Small intestine (tissue), 7 donors: ENCODE measurements around the gene SOX8. TPM values are rescaled to one million over a fixed set of nuclear protein-coding genes. Genes with fewer than 3 reads are reported as not detected.

Experiments used
- DNase-seq, 2 donors: peaks; one replicate each; pipeline versions ENCODE4 v3.0.0 to v3.0.0-alpha.2; 2013
- FAIRE-seq: peaks from 2 replicates; lab custom pipeline; 2012; peaks lifted over from hg19 to GRCh38; lab: Jason Lieb, UNC
- H3K27ac ChIP-seq, 3 donors: one replicate each; pipeline ENCODE4 v1.5.1; 2013; ENCODE audit warnings: low read length in 2 of 3, mild to moderate bottlenecking in 2 of 3, control low read depth in 1 of 3, inconsistent platforms in 1 of 3, low read depth in 1 of 3, moderate library complexity in 1 of 3
- H3K27me3 ChIP-seq, 3 donors: one replicate each; pipeline ENCODE4 v1.6.1; 2013; ENCODE audit warnings: low read length in 3 of 3, inconsistent platforms in 1 of 3; ENCODE audit not compliant: control insufficient read depth in 3 of 3, insufficient read depth in 3 of 3
- H3K36me3 ChIP-seq, 3 donors: one replicate each; pipeline ENCODE4 v1.6.1; 2013; ENCODE audit warnings: low read length in 3 of 3, inconsistent platforms in 1 of 3, low read depth in 1 of 3, mild to moderate bottlenecking in 1 of 3, moderate library complexity in 1 of 3; ENCODE audit not compliant: control insufficient read depth in 3 of 3, insufficient read depth in 2 of 3
- H3K4me1 ChIP-seq, 3 donors: one replicate each; pipeline ENCODE4 v1.6.1; 2013; ENCODE audit warnings: low read length in 2 of 3, inconsistent platforms in 1 of 3, low read depth in 1 of 3, mild to moderate bottlenecking in 1 of 3, moderate library complexity in 1 of 3; ENCODE audit not compliant: control insufficient read depth in 3 of 3, insufficient read depth in 2 of 3
- H3K4me3 ChIP-seq, 3 donors: one replicate each; pipeline ENCODE4 v1.5.1; 2013; ENCODE audit warnings: low read length in 3 of 3, control low read depth in 1 of 3, inconsistent platforms in 1 of 3, low read depth in 1 of 3, mild to moderate bottlenecking in 1 of 3, moderate library complexity in 1 of 3
- H3K9me3 ChIP-seq, 2 donors: one replicate each; pipeline ENCODE4 v1.6.1; 2013; ENCODE audit warnings: low read depth in 1 of 2, low read length in 1 of 2; ENCODE audit not compliant: control insufficient read depth in 2 of 2, insufficient read depth in 1 of 2
- WGBS, 3 donors: extraction: QIAGEN DNeasy Blood & Tissue Kit; methylation state at CpG; one replicate each; pipeline ENCODE4 v1.1.7; 2013; 5-methylcytosine and 5-hydroxymethylcytosine counted together
- polyA plus RNA-seq, 4 donors: library from polyadenylated mRNA; stranded (reverse) in 3 of 4; unstranded in 1 of 4; fragments of 200-250 nt in 3 of 4; fragments of 120-200 nt in 1 of 4; gene quantifications; one replicate each; pipeline versions ENCODE4 v1.2.1 to v1.2.3, GENCODE V29; 2013
- donor health status: healthy with polysubstance abuse.
- donor health status: control.
- donor health status: control.
- donor health status: Bipolar disorder and iron deficiency.
- donor health status: healthy.

The SOX8 gene
- polyA plus RNA-seq, 4 donors: 0.27 to 2.1 (median 1.0) TPM; not detected in 1

- no peaks in the 10 kb centered on the region for H3K4me1 ChIP-seq
- 75 to 90% (median 82%) methylated on average over 11 of the region's 11 CpGs for WGBS, 3 donors
- H3K4me3 ChIP-seq: no peak overlapping the region
- no peak overlapping the region for H3K27ac ChIP-seq
- FAIRE-seq (no peak), DNase-seq (no peak)
- no peaks in the 10 kb centered on the region for H3K9me3 ChIP-seq
- H3K27me3 ChIP-seq: peaks cover 0 to 4% (median 0%) of the 10 kb centered on the region in 3 donors
- H3K36me3 ChIP-seq: no peaks in the 10 kb centered on the region
Observed at GRCh38 chr16:1005286-1005685, 23.7 kb downstream of the SOX8 start.

GRCh38 chr16:1006781-1007180 is 25.2 kb downstream of the SOX8 start:
- H3K27me3 ChIP-seq: peaks cover 0 to 4% (median 0%) of the 10 kb centered on the region in 3 donors
- 89% methylated on average over 25 of the region's 25 CpGs for WGBS, 3 donors
- no peak overlapping the region for H3K4me3 ChIP-seq
- no peaks in the 10 kb centered on the region for H3K36me3 ChIP-seq
- no peaks in the 10 kb centered on the region for H3K4me1 ChIP-seq
- no peaks in the 10 kb centered on the region for H3K9me3 ChIP-seq
- FAIRE-seq (no peak), DNase-seq (no peak)
- no peak overlapping the region for H3K27ac ChIP-seq

- Histone ChIP-seq H3K36me3 (no peaks in the 10 kb centered on the region), H3K4me3 (no peak overlapping the region), H3K4me1 (no peaks in the 10 kb centered on the region), H3K9me3 (no peaks in the 10 kb centered on the region), H3K27ac (no peak overlapping the region), H3K27me3 (peaks cover 0 to 4% (median 0%) of the 10 kb centered on the region in 3 donors)
- DNase-seq: no peak
- no peak for FAIRE-seq
- 45 to 73% (median 58%) methylated on average over 13 to 16 of the region's 16 CpGs for WGBS, 3 donors
Observed at GRCh38 chr16:1007284-1007850, 25.8 kb downstream of the SOX8 start.

GRCh38 chr16:1008085-1008484 is 26.5 kb downstream of the SOX8 start:
- no peaks in the 10 kb centered on the region for H3K36me3 ChIP-seq
- H3K9me3 ChIP-seq: no peaks in the 10 kb centered on the region
- peaks cover 0 to 4% (median 0%) of the 10 kb centered on the region in 3 donors for H3K27me3 ChIP-seq
- FAIRE-seq: no peak
- 78 to 86% (median 86%) methylated on average over 13 to 14 of the region's 14 CpGs for WGBS, 3 donors
- no peak overlapping the region for H3K4me3 ChIP-seq
- DNase-seq: no peak
- H3K27ac ChIP-seq: no peak overlapping the region
- no peaks in the 10 kb centered on the region for H3K4me1 ChIP-seq

GRCh38 chr16:1009358-1010150 is 28.0 kb downstream of the SOX8 start:
- WGBS, 3 donors: 58 to 72% (median 69%) methylated on average over 27 to 30 of the region's 30 CpGs
- FAIRE-seq (no peak), DNase-seq (no peak)
- H3K9me3 ChIP-seq: no peaks in the 10 kb centered on the region
- no peak overlapping the region for H3K27ac ChIP-seq
- H3K4me1 ChIP-seq: no peaks in the 10 kb centered on the region
- no peaks in the 10 kb centered on the region for H3K36me3 ChIP-seq
- no peak overlapping the region for H3K4me3 ChIP-seq
- H3K27me3 ChIP-seq: peaks cover 0 to 4% (median 0%) of the 10 kb centered on the region in 3 donors

- peaks cover 0 to 4% (median 0%) of the 10 kb centered on the region in 3 donors for H3K27me3 ChIP-seq
- H3K4me1 ChIP-seq: no peaks in the 10 kb centered on the region
- H3K4me3 ChIP-seq: no peak overlapping the region
- H3K27ac ChIP-seq: no peak overlapping the region
- WGBS, 3 donors: 35 to 48% (median 39%) methylated on average over 16 to 20 of the region's 20 CpGs
- H3K9me3 ChIP-seq: no peaks in the 10 kb centered on the region
- no peaks in the 10 kb centered on the region for H3K36me3 ChIP-seq
- no peak for FAIRE-seq
- DNase-seq: no peak
Observed at GRCh38 chr16:1010251-1010650, 28.7 kb downstream of the SOX8 start.

- Histone ChIP-seq H3K27me3 (peaks cover 0 to 4% (median 0%) of the 10 kb centered on the region in 3 donors), H3K4me1 (no peaks in the 10 kb centered on the region), H3K27ac (no peak overlapping the region), H3K36me3 (no peaks in the 10 kb centered on the region), H3K4me3 (no peak overlapping the region), H3K9me3 (no peaks in the 10 kb centered on the region)
- WGBS, 3 donors: 72 to 77% (median 73%) methylated on average over 15 to 16 of the region's 16 CpGs
- FAIRE-seq (no peak), DNase-seq (no peak)
Observed at GRCh38 chr16:1010815-1011214, 29.2 kb downstream of the SOX8 start.

GRCh38 chr16:1011316-1012082 is 29.9 kb downstream of the SOX8 start:
- Histone ChIP-seq H3K4me3 (no peak overlapping the region), H3K27me3 (peaks cover 0 to 4% (median 0%) of the 10 kb centered on the region in 3 donors)

More at GRCh38 chr16:1011316-1012082, 29.9 kb downstream of the SOX8 start:
- no peaks in the 10 kb centered on the region for H3K4me1 ChIP-seq
- DNase-seq (no peak), FAIRE-seq (no peak)
- WGBS, 3 donors: 80 to 85% (median 83%) methylated on average over 29 to 37 of the region's 37 CpGs
- no peaks in the 10 kb centered on the region for H3K36me3 ChIP-seq
- no peaks in the 10 kb centered on the region for H3K9me3 ChIP-seq
- no peak overlapping the region for H3K27ac ChIP-seq
